ENCODE measurements around the gene CTNNA3.

Gene CTNNA3

DNA sequence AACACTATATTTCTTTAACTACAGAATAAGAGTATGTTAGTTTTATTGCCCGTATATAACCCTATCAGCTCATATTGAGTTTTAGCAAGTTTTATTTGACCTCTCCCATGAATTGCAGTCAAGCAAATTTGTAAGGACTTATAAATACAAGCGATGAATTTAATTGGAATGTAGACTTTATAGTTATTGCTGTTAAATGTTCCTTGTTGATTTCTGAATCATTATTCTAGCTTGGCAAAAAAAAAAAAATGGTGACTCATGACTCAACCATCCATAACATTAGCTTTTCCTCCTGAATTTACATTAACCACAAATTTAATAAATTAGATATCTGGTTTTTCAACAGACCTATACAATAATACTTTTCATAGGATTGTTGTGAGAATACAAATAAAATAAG lies 1104.1 kb downstream of the CTNNA3 start:
- DNase-seq = no peak

GRCh38 chr10:66587680-66588050 lies 1108.3 kb downstream of the CTNNA3 start:
- no peak for DNase-seq

DNA sequence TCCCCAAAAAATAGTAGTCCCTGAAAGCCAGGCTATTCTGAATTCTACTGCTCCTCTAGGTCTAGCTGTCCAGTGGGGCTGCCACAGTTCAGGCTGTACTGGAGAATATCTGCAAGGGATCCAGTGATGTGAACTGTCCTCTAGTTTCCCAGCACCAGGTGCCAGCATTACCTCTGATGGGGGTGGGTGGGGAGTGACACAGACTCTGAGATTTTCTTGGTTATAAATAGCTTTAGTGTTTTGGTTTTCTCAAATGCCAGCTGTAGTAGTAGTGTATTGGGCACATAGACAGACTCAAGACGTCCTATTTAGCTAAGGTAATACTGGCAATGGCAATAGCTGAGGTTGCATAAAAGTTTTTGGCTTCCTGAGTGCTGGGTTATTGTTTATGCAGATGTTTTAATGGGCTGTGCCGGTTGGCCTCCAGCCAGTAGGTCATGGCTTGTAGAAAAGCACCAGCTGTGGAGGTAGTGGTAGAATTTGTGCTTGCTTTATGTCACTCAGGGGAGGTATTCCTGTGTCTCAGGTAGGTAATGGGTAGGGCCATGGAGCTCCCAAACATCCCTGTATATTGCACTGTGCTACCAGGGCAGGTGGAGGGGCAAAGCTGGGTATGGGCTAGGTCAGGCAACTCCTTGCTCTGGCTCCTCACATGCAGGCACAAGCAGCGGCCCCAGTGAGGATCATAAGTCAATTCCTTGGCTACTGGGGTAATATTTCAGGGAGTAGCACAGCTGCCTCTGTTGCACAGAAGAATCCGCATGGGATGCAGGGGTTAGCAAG lies 1108.9 kb downstream of the CTNNA3 start:
- no peak for DNase-seq

DNA sequence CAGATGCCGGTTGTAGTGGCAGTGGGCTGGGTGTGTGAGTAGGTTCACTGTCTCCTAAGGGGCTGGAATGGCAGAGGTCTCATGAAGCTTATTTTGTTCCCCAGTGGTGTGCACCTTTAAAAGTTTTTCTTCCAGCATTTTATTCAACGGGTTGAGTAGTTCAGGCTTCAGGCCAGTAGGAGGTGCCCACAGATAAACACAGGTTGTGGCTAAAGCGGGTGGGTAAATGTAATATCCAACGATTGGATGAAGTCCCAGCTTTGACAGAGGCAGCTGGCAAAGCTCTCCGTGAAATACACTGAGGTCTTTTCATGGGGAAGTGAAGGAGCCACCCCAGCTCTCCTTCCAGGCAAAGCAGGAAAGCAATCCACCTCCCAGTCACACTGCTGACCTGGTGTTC lies 1109.9 kb downstream of the CTNNA3 start:
- no peak for DNase-seq

DNA sequence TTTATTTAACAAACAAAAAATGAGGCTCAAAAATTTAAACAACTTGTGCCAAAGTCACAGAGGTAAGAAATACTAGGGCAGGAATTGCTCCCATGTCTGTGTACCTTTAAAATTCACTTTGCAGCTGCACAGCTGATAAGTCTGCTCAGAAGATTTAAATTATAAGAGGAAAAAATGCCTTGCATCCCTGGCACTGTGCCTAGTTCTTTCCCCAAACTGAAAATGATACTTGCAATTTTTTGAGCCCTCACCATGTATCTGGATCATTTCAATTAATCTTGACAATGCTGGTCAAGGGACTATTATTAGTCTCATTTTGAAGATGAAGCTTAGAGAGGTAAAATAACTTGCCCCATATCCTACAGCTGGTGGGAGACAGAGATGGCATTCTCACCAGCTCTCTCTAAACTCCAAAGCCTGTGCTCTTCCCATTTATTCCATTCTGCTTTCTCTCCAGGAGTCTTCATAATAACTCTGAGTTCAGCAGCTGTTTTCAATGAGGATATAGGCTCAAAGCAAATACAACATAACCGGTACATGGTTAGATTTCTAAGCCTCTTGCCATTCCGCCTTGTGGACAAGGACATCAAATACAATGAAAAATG lies 1120.6 kb downstream of the CTNNA3 start:
- DNase-seq = no peak

DNA sequence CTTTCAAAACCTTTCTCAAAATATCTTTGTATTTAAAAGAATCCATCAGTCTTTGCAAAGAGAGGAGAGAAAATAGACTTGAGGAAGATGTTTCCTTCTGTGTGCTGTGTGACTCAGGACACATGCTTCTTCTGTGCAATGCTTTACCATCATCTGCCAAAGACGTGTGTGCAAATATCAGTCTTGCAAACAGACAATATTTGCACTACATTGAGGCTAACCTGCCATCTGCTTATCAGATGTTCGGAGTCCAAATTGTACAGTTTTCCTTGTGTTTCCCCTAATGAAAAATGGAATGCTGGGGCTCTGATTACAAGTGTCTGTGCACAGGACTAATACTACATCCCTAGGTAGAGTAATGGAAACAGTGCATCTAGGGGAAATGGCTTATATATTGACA lies 1123.3 kb downstream of the CTNNA3 start:
- DNase-seq = no peak

- DNase-seq = no peak
These were observed 1130.0 kb downstream of the CTNNA3 start for GRCh38 chr10:66565999-66566398.

GRCh38 chr10:66564287-66564686 lies 1131.7 kb downstream of the CTNNA3 start:
- no peak for DNase-seq

DNA sequence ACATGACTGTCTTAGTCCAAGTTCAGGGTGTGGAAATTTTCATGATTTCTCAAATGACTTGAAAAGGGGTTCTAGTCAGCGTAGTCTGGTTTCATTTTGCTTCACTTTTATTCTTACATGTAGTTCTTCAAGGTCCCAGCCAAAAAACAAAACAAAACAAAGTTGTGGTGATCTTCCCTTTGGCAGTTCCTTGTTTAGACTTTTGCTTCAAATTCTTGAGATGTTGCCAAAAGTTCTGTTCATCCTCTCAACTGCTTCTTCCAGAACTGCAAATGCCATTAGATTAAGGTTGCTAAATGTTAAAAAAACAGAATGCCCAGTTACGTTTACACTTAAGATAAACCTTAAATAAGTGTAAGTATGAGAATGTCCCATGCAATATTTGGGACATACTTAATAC lies 1140.9 kb downstream of the CTNNA3 start:
- no peak for DNase-seq

DNA sequence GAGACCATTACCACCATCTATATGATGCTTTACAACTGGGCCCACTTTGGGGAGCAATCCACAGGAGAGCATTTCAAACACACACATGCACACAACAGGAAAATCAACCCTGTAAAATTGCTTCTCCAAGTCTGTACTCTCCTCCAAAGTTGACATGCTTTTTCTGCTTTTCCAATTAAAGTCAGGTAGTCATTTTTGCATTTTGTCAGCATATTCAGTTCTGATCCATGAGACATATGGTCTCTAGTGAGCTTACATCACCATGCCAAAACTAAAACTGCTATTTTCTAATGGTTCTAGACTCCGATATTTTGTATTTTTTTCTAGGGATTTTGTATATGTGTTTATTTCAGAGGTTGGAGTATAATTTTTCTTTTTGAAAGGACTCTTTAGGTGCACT lies 1143.7 kb downstream of the CTNNA3 start:
- no peak for DNase-seq

DNA sequence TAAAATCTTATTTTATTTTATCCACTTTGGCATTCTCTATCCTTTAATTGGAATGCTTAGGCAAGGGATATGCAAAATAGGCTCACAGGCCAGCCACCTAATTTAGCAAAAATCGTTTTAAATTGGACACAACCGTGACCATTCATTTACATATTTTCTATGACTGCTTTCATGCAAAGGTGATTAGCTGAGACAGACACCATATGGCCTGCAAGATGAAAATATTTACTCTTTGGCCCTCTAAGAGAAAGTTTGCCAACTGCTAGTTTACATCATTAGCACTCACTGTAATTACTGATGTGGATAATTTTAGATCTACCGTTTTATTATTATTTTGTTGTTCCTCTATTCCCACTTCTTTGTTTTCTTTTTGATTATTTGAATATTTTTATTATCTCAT lies 1145.6 kb downstream of the CTNNA3 start:
- no peak for DNase-seq

- DNase-seq = no peak
These were observed 1157.1 kb downstream of the CTNNA3 start for GRCh38 chr10:66538908-66539307.

GRCh38 chr10:66538371-66538770 lies 1157.6 kb downstream of the CTNNA3 start:
- no peak for DNase-seq

DNA sequence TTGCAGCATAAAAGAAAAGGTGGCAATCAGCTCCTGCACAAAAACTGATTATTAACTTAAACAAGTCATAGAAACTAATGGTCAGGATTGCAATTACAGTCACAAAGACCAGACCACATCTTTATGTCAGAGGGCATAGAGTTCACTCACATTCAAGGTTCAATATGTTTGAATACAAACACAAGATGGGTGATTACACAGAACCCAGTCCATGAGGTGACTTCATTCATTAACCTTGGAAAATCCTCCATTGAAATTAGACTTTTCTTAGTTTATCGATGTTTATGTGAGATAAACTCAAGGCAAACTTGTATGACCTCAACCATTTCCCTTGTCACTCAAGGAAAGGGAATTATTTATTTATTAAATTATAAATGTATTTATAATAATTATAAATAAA lies 1158.8 kb downstream of the CTNNA3 start:
- DNase-seq = no peak

DNA sequence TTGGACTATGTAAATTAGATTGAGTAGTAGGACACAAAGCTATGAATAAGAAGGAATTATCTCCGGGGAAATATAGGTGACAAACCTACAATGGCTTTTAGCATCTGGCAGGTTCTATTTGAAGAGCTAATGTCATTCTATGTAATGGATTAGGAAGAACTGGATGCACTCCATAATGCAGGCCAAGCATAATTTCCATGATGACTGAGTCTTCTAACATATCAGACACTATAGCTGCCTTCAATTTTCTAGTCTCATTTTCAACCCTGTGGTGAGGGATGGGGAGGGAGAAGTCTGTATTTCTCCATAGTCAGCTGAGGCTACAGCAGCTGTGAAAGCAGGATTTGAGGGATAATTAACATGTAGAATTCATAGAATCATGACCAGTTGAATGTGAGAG lies 1160.6 kb downstream of the CTNNA3 start:
- DNase-seq = no peak

DNA sequence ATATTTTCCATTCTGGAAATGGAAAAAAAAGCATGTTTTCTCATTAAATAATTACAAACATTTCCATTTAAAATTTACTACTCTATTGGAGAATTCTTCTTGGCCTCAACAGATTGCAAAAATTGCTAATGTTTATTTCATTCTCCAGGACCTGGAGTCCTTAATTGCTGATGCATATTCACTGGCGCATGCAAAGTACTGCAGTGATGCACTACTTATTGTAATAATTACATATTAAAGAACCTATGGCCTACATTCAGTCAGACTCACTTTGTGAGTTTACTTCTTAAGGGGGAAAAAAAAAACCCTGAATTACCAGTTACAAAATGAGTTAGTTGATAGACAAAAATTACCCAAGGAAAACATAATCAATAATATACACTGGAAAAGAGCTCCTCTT lies 1161.1 kb downstream of the CTNNA3 start:
- DNase-seq = no peak

- no peak for DNase-seq
These were observed 1174.5 kb downstream of the CTNNA3 start for GRCh38 chr10:66521506-66521905.

- no peak for DNase-seq
These were observed 1176.4 kb downstream of the CTNNA3 start for GRCh38 chr10:66519616-66520015.

- no peak for DNase-seq
These were observed 1181.3 kb downstream of the CTNNA3 start for GRCh38 chr10:66514666-66515065.

DNA sequence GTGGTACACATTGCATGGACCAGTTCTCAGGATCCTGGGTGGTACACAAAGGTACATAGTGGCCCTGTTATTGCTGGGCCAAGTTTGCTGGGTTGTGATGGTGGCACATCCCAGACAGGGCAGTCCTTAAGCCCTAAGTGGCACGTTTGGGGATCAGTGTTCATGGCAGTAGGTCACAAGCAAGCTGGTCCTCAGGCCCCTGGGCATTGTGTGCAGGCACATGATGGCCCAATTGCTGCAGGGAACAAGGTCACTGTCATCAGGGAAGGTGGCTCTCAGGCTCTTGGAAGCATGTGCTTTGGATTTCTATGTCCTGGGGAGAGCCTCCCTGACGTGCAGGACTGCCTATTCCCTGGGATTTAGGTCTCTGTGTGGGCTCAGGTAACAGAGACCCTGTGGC lies 1182.5 kb downstream of the CTNNA3 start:
- no peak for DNase-seq

DNA sequence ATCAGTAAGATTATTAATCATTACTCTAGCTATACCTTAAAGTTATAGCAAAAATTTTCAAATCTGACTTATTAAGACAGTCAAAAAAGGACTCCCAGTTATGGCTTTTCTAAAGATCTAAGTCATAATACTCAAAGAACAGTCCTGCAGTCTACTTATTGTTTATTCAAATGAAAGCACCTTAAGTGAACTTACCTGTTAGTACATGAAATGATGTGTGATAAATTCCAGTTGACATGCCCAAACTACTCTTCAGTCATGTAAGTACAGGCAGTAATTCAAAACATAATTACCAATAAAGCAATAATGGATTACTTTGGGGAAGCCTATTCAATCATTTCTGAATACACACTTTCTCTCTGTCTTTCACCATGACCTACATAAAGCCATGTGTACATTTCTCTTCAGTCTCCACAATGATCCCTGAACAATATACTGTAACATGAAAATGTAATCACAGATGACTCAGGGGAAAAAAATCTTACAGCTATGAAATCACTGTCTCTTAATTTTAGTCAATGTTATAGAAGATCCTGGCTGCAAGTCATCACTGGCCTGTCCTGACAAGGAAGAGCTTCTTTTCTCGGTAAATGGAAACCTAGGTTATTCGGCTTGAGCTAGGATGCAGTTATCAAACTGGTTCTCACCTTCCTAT lies 1190.9 kb downstream of the CTNNA3 start:
- no peak for DNase-seq

DNA sequence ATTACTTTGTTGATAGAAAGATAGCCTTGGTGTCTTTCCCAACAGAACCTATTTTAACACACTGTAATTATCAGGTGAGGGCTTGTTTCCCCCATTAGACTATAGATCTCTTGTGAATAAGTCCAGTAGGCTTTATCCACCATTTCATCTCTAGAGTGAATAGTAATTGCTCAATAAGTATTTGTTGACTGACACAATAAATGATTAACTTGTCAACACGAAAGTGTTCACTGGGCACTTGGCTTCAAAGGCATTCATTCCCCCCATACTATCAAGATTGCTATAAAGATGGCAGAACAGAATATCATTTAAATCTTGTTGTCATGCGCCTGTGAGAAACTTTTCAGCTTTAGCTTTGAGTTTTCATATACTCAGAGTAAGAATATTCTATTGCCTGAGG lies 1194.6 kb downstream of the CTNNA3 start:
- no peak for DNase-seq

DNA sequence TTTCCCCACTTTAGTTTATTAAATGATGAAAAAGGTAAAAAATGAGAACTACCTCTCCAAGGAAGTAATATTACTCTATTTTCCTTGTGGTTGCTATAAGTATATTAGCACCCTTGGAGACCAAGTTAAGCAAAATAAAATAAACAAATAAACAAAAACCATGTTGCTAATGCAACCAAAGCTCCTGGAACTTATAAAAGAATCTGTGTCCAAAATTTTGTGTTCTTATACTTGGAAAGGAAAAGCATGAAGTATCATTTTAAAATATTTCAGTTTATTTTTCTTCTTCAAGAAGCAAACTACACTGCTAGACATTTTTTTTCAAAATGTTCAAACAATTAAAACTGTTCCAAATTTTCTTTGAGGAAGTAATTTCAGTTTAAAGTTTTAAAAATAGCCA lies 1212.0 kb downstream of the CTNNA3 start:
- DNase-seq = no peak

- DNase-seq = no peak
These were observed 1223.8 kb downstream of the CTNNA3 start for GRCh38 chr10:66472156-66472555.
